Testis (tissue), 2 donors: ENCODE measurements around the gene INAVA.

Experiments used
- CTCF ChIP-seq, 3 experiments: fragments of 450-650 bp in 2 of 3; fragments of 200-600 bp in 1 of 3; sonication (generic) in 1 of 3; IDR thresholded peaks; one replicate each; pipeline ENCODE4 v1.5.1; 2016 to 2019; ENCODE audit warnings: antibody characterized with exemption in 3 of 3, mild to moderate bottlenecking in 2 of 3, moderate library complexity in 1 of 3
- POLR2A ChIP-seq: fragments of 450-650 bp; IDR thresholded peaks from one replicate; pipeline ENCODE4 v1.6.1; 2017; ENCODE audit warnings: antibody characterized with exemption, mild to moderate bottlenecking, moderate library complexity

GRCh38 chr1:200849430-200849829 lies 45.3 kb upstream of the INAVA start:
- TF ChIP-seq CTCF (IDR thresholded peaks at IDR 0.05) (no peak), POLR2A (no peak)
